ENCODE results near the gene BEND6.

- TF ChIP-seq POLR2A (IDR thresholded peaks at IDR 0.05) (no peak), CTCF (IDR thresholded peaks at IDR 0.05) (no peak)
These were observed 15.9 kb downstream of the BEND6 start for GRCh38 chr6:56970849-56971248.
